H1 (cell line): Measurements from ENCODE around the gene ANLN. TPM values are rescaled to one million over a fixed set of nuclear protein-coding genes. Genes with fewer than 3 reads are reported as not detected.

Experiments
- CTCF ChIA-PET: fragments of 300-600 bp; sonication (Branson Sonifier 250); formaldehyde crosslinking; loops from one replicate; lab custom pipeline; 2021; ENCODE audit not compliant: partially characterized antibody; lab: Charles Lee
- POLR2A ChIA-PET: fragments of 300-600 bp; sonication (Branson Sonifier 250); formaldehyde crosslinking; loops from one replicate; lab custom pipeline; 2021; ENCODE audit warnings: inconsistent platforms; ENCODE audit not compliant: partially characterized antibody; lab: Charles Lee
- DNase-seq, 2 experiments: peaks; one replicate each; pipeline versions ENCODE4 v3.0.0 to v3.0.0-alpha.2; 2010 to 2022; ENCODE audit warnings: low spot score in 2 of 2, low read depth in 1 of 2, mixed read lengths in 1 of 2
- FAIRE-seq: peaks from 2 replicates; lab custom pipeline; 2011; peaks lifted over from hg19 to GRCh38; lab: Jason Lieb, UNC
- H2AFZ ChIP-seq: 2 replicates; pipeline ENCODE4 v1.8.1; 2012; ENCODE audit warnings: low read length, inconsistent platforms
- H2AK5ac ChIP-seq: 2 replicates; pipeline ENCODE4 v1.6.1; 2013; ENCODE audit warnings: low read depth, low read length
- H2BK120ac ChIP-seq: replicated peaks from 2 replicates; pipeline ENCODE3; 2013; ENCODE audit warnings: low read depth, low read length, inconsistent platforms
- H2BK12ac ChIP-seq: 2 replicates; pipeline ENCODE4 v1.6.1; 2013; ENCODE audit warnings: low read depth, low read length
- H2BK15ac ChIP-seq: 2 replicates; pipeline ENCODE4 v1.6.1; 2013; ENCODE audit warnings: low read length
- H2BK20ac ChIP-seq: 2 replicates; pipeline ENCODE4 v1.6.1; 2013; ENCODE audit warnings: low read length
- H2BK5ac ChIP-seq: 2 replicates; pipeline ENCODE4 v1.6.1; 2013; ENCODE audit warnings: low read depth, low read length
- H3K14ac ChIP-seq: 2 replicates; pipeline ENCODE4 v1.6.1; 2013; ENCODE audit warnings: inconsistent platforms; ENCODE audit not compliant: insufficient read length
- H3K18ac ChIP-seq: 2 replicates; pipeline ENCODE4 v1.6.1; 2013; ENCODE audit warnings: low read length; ENCODE audit errors: extremely low read depth
- H3K23ac ChIP-seq: 2 replicates; pipeline ENCODE4 v1.6.1; 2013; ENCODE audit warnings: inconsistent platforms; ENCODE audit not compliant: insufficient read length
- H3K23me2 ChIP-seq: 2 replicates; pipeline ENCODE4 v1.6.1; 2013; ENCODE audit warnings: low read depth, low read length
- H3K27ac ChIP-seq: 2 replicates; pipeline ENCODE4 v1.6.1; 2011; ENCODE audit warnings: low read depth, low read length, inconsistent platforms
- H3K27me3 ChIP-seq, 4 experiments: replicated peaks in 1 of 4; 1 replicate in 1 of 4; 2 replicates in 3 of 4; pipeline versions ENCODE4 v1.6.1 to v1.8.1; 2011 to 2013; ENCODE audit warnings: low read length in 3 of 4, mild to moderate bottlenecking in 3 of 4, inconsistent platforms in 2 of 4, mixed read lengths in 2 of 4, moderate library complexity in 1 of 4; ENCODE audit not compliant: control insufficient read depth in 3 of 4, insufficient read depth in 3 of 4; ENCODE audit errors: extremely low read depth in 1 of 4
- H3K36me3 ChIP-seq, 4 experiments: 2 replicates each; pipeline versions ENCODE4 v1.6.1 to v1.8.1; 2011 to 2013; ENCODE audit warnings: mild to moderate bottlenecking in 4 of 4, low read length in 3 of 4, moderate library complexity in 2 of 4, control low read depth in 1 of 4, inconsistent platforms in 1 of 4; ENCODE audit not compliant: insufficient read depth in 4 of 4, control insufficient read depth in 2 of 4
- H3K4ac ChIP-seq: replicated peaks from 2 replicates; pipeline ENCODE3; 2013; ENCODE audit warnings: low read length, low read depth, mixed read lengths, inconsistent platforms; ENCODE audit not compliant: insufficient read length
- H3K4me1 ChIP-seq, 4 experiments: replicated peaks in 1 of 4; 1 replicate in 1 of 4; 2 replicates in 3 of 4; pipeline versions ENCODE4 v1.6.1 to v1.8.1; 2011 to 2013; ENCODE audit warnings: low read length in 3 of 4, inconsistent platforms in 2 of 4, mixed read lengths in 1 of 4; ENCODE audit not compliant: insufficient read depth in 4 of 4, control insufficient read depth in 3 of 4
- H3K4me2 ChIP-seq, 2 experiments: 2 replicates each; pipeline versions ENCODE4 v1.6.1 to v1.8.1; 2011 to 2013; ENCODE audit warnings: low read depth in 2 of 2, low read length in 2 of 2, control low read depth in 1 of 2, inconsistent platforms in 1 of 2, mild to moderate bottlenecking in 1 of 2; ENCODE audit not compliant: insufficient read depth in 1 of 2
- H3K4me3 ChIP-seq, 4 experiments: fragments of 200-600, 300-600 bp in 1 of 4; sonication (generic), shearing (Covaris generic), sonication (Bioruptor Twin) in 1 of 4; 2 replicates each; pipeline versions ENCODE4 v1.5.1 to v1.8.1; 2011 to 2016; ENCODE audit warnings: low read length in 4 of 4, low read depth in 3 of 4, control low read depth in 2 of 4, inconsistent platforms in 2 of 4, mild to moderate bottlenecking in 2 of 4, mixed read lengths in 1 of 4, moderate library complexity in 1 of 4; ENCODE audit not compliant: insufficient read depth in 2 of 4; ENCODE audit errors: extremely low read depth in 1 of 4
- H3K56ac ChIP-seq: replicated peaks from 2 replicates; pipeline ENCODE3; 2013; ENCODE audit warnings: low read depth, mild to moderate bottlenecking, mixed read lengths, low read length, inconsistent platforms; ENCODE audit not compliant: insufficient read length
- H3K79me1 ChIP-seq: 2 replicates; pipeline ENCODE4 v1.6.1; 2013; ENCODE audit warnings: low read depth, low read length, control low read depth
- H3K79me2 ChIP-seq, 2 experiments: 2 replicates each; pipeline versions ENCODE4 v1.6.1 to v1.8.1; 2012 to 2013; ENCODE audit warnings: low read length in 2 of 2, mild to moderate bottlenecking in 2 of 2, inconsistent platforms in 1 of 2; ENCODE audit not compliant: insufficient read depth in 2 of 2, control insufficient read depth in 1 of 2
- H3K9ac ChIP-seq, 4 experiments: replicated peaks in 1 of 4; 1 replicate in 1 of 4; 2 replicates in 3 of 4; pipeline versions ENCODE4 v1.6.1 to v1.8.1; 2011 to 2013; ENCODE audit warnings: low read depth in 3 of 4, low read length in 3 of 4, control low read depth in 2 of 4, mild to moderate bottlenecking in 2 of 4, moderate library complexity in 2 of 4, inconsistent platforms in 1 of 4; ENCODE audit errors: extremely low read depth in 1 of 4
- H3K9me3 ChIP-seq, 2 experiments: 2 replicates each; pipeline versions ENCODE4 v1.6.1 to v1.8.1; 2012 to 2013; ENCODE audit warnings: mild to moderate bottlenecking in 2 of 2, moderate library complexity in 2 of 2, control low read depth in 1 of 2, inconsistent platforms in 1 of 2, low read depth in 1 of 2, low read length in 1 of 2, mixed read lengths in 1 of 2; ENCODE audit not compliant: insufficient read depth in 2 of 2
- H4K20me1 ChIP-seq, 2 experiments: replicated peaks in 1 of 2; 2 replicates each; pipeline versions ENCODE3 to v1.8.1; 2011 to 2013; ENCODE audit warnings: inconsistent platforms in 2 of 2, low read length in 2 of 2, mild to moderate bottlenecking in 1 of 2; ENCODE audit not compliant: insufficient read depth in 2 of 2, control insufficient read depth in 1 of 2
- H4K5ac ChIP-seq: 2 replicates; pipeline ENCODE4 v1.6.1; 2013; ENCODE audit warnings: low read length, low read depth, mixed read lengths, inconsistent platforms; ENCODE audit not compliant: insufficient read length
- H4K8ac ChIP-seq: 2 replicates; pipeline ENCODE4 v1.8.0; 2013; ENCODE audit warnings: mild to moderate bottlenecking, moderate library complexity, low read length, inconsistent platforms; ENCODE audit not compliant: insufficient read depth; ENCODE audit errors: extremely low read depth
- H4K91ac ChIP-seq: replicated peaks from 2 replicates; pipeline ENCODE3; 2013; ENCODE audit warnings: low read length, mixed read lengths, inconsistent platforms; ENCODE audit not compliant: insufficient read length
- ATF3 ChIP-seq: IDR thresholded peaks from 2 replicates; pipeline ENCODE4 v1.6.1; 2011; ENCODE audit warnings: low read depth, mild to moderate bottlenecking, low read length; ENCODE audit not compliant: insufficient read depth
- CBX5 ChIP-seq: fragments of 300-800, 300-1000 bp; sonication (generic); IDR thresholded peaks from 2 replicates; pipeline ENCODE4 v1.7.1; 2016; ENCODE audit warnings: antibody characterized with exemption, low read length, low read depth
- CBX8 ChIP-seq: fragments of 300-800, 300-1000 bp; sonication (generic); IDR thresholded peaks from 2 replicates; pipeline ENCODE4 v1.7.1; 2016; ENCODE audit warnings: low read depth, low read length, borderline replicate concordance
- FOSL1 ChIP-seq: IDR thresholded peaks from 2 replicates; pipeline ENCODE4 v1.6.1; 2011; ENCODE audit warnings: mild to moderate bottlenecking, low read depth, low read length, moderate library complexity; ENCODE audit not compliant: insufficient read depth
- GTF2F1 ChIP-seq: IDR thresholded peaks from 2 replicates; pipeline ENCODE4 v1.6.1; 2012; ENCODE audit warnings: low read depth, low read length, improper control_type of control experiment, borderline replicate concordance
- HDAC2 ChIP-seq, 2 experiments: fragments of 300-600 bp in 1 of 2; sonication (generic) in 1 of 2; IDR thresholded peaks; 2 replicates each; pipeline ENCODE4 v1.6.1; 2011 to 2012; ENCODE audit warnings: low read depth in 2 of 2, low read length in 2 of 2, mild to moderate bottlenecking in 2 of 2, moderate library complexity in 2 of 2, borderline replicate concordance in 1 of 2, inconsistent platforms in 1 of 2
- JUND ChIP-seq: IDR thresholded peaks from 2 replicates; pipeline ENCODE4 v1.6.1; 2011; ENCODE audit warnings: mild to moderate bottlenecking, improper control_type of control experiment, low read length
- POLR2A ChIP-seq, 2 experiments: IDR thresholded peaks; 1 replicate in 1 of 2; 2 replicates in 1 of 2; pipeline ENCODE4 v1.6.1; 2011; ENCODE audit warnings: low read depth in 2 of 2, low read length in 2 of 2, mild to moderate bottlenecking in 2 of 2; ENCODE audit errors: control extremely low read depth in 1 of 2
- POLR2AphosphoS5 ChIP-seq: IDR thresholded peaks from 2 replicates; pipeline ENCODE4 v1.6.1; 2011; ENCODE audit warnings: low read depth, low read length
- RBBP5 ChIP-seq: IDR thresholded peaks from 2 replicates; pipeline ENCODE4 v1.7.1; 2012; ENCODE audit warnings: low read depth, mild to moderate bottlenecking, inconsistent platforms, low read length, moderate library complexity, borderline replicate concordance
- RXRA ChIP-seq: IDR thresholded peaks from 2 replicates; pipeline ENCODE4 v1.6.1; 2011; ENCODE audit warnings: low read depth, mild to moderate bottlenecking, low read length, moderate library complexity; ENCODE audit not compliant: insufficient read depth
- SP2 ChIP-seq: IDR thresholded peaks from 2 replicates; pipeline ENCODE4 v1.6.1; 2012; ENCODE audit warnings: mild to moderate bottlenecking, low read length, inconsistent platforms
- TAF1 ChIP-seq: IDR thresholded peaks from 2 replicates; pipeline ENCODE4 v1.6.1; 2011; ENCODE audit warnings: mild to moderate bottlenecking, low read depth, low read length
- TAF7 ChIP-seq: optimal IDR thresholded peaks from 2 replicates; pipeline ENCODE3; 2011; ENCODE audit warnings: low read depth, mild to moderate bottlenecking, inconsistent platforms, low read length, moderate library complexity, borderline replicate concordance
- polyA plus RNA-seq, 7 experiments: library from polyadenylated mRNA; depleted of rRNA in 3 of 7; stranded (reverse) in 5 of 7; unstranded in 2 of 7; fragments of >200 nt in 5 of 7; fragments of 200-250 nt in 2 of 7; gene quantifications; 1 replicate in 5 of 7; 2 replicates in 1 of 7; 4 replicates in 1 of 7; pipeline versions ENCODE4 v1.2.1 to v1.2.3, GENCODE V29; 2011 to 2013; ENCODE audit warnings: missing spikeins in 2 of 7, mixed read lengths in 2 of 7
- total RNA-seq: library from RNA; stranded (reverse); fragmentation: NEBNext Ultra II Directional; extraction: Animal tissue kit (Norgen Biotek cat#: 25700); gene quantifications from 2 replicates; pipeline ENCODE4 v1.2.1, GENCODE V29; 2021

Gene ANLN
- total and polyA plus RNA-seq, 2 of the 8 experiments (the other 6 are each of a cell fraction or from before 2014, with no cell fraction given): 18.5 to 90.1 TPM

GRCh38 chr7:36348256-36348655 lies 41.4 kb upstream of the ANLN start:
- Histone ChIP-seq H3K9ac (no peak overlapping the region), H3K27me3 (no peaks in the 10 kb centered on the region), H4K8ac (no peak overlapping the region), H3K9me3 (0 out of 4 replicates have a peak, but pooled peaks cover 0 to 2% of the 10 kb centered on the region in 2 experiments), H2BK120ac (no peak overlapping the region), H3K18ac (no peak overlapping the region), H4K20me1 (no peaks in the 10 kb centered on the region), H3K36me3 (no peaks in the 10 kb centered on the region), H2BK5ac (no peak overlapping the region), H3K4ac (no peak overlapping the region), H3K56ac (no peak overlapping the region), H4K91ac (no peak overlapping the region), H3K79me1 (no peaks in the 10 kb centered on the region), H3K4me2 (no peak overlapping the region), H2BK15ac (no peak overlapping the region), H3K23ac (no peak overlapping the region), H3K14ac (no peak overlapping the region), H2AFZ (no peak overlapping the region), H2AK5ac (no peak overlapping the region), H2BK20ac (no peak overlapping the region), H3K4me1 (no peaks in the 10 kb centered on the region; a peak in 2 of 7 replicates), H2BK12ac (no peak overlapping the region), H4K5ac (no peak overlapping the region), H3K4me3 (no peak overlapping the region), H3K23me2 (no peaks in the 10 kb centered on the region), H3K79me2 (no peaks in the 10 kb centered on the region), H3K27ac (no peak overlapping the region)
- TF ChIP-seq RBBP5 (no peak), POLR2A (IDR thresholded peaks at IDR 0.05; ENCODE audit: control extremely low read depth in 1 of 2, low read depth in 2 of 2, low read length in 2 of 2) (no peak), CBX8 (no peak), GTF2F1 (no peak), FOSL1 (no peak), TAF7 (no peak), HDAC2 (IDR thresholded peaks at IDR 0.05; ENCODE audit: borderline replicate concordance in 1 of 2, low read depth in 2 of 2, low read length in 2 of 2) (no peak), POLR2AphosphoS5 (no peak), ATF3 (no peak), TAF1 (no peak), JUND (no peak), SP2 (no peak), RXRA (no peak), CBX5 (no peak)
- FAIRE-seq (no peak), DNase-seq (no peak)
- ChIA-PET CTCF (interaction anchor here (0.6 to 1.8 kb wide), 2 partner anchors 10 to 29 kb away, joined by 3 to 5 read pairs; no protein-coding TSS in a partner anchor), POLR2A (no interaction called here)
